Panc1 (cell line): Measurements from ENCODE around the gene TSC22D1. TPM values are rescaled to one million over a fixed set of nuclear protein-coding genes. Genes with fewer than 3 reads are reported as not detected.

Experiments
- ATAC-seq: fragments of 200-7000 bp; cut with Tn5 transposase; 2 replicates; pipeline ENCODE4 v1.9.1; 2020; ENCODE audit warnings: mild to moderate bottlenecking, moderate library complexity
- BruUV-seq: library from RNA; stranded (reverse); fragments of 400-500 nt; replicated peaks from 2 replicates; lab custom pipeline; 2021; lab: Mats Ljungman, UMichigan
- CTCF ChIA-PET: fragments of 300-600 bp; sonication (Branson Sonifier 250); formaldehyde crosslinking; loops from one replicate; lab custom pipeline; 2022; ENCODE audit warnings: antibody characterized with exemption; lab: Charles Lee
- POLR2A ChIA-PET: fragments of 300-600 bp; sonication (Branson Sonifier 250); formaldehyde crosslinking; loops from one replicate; lab custom pipeline; 2022; ENCODE audit warnings: antibody characterized with exemption; lab: Charles Lee
- DNase-seq: peaks from one replicate; pipeline ENCODE4 v3.0.0-alpha.2; 2010; ENCODE audit warnings: low read depth, low spot score
- H3K27ac ChIP-seq: 2 replicates; pipeline ENCODE4 v1.5.1; 2011; ENCODE audit warnings: mild to moderate bottlenecking, low read length, inconsistent platforms
- H3K27me3 ChIP-seq: fragments of 200-500 bp; sonication (Bioruptor generic); 2 replicates; pipeline ENCODE4 v1.6.0; 2014; ENCODE audit warnings: low read length, inconsistent platforms; ENCODE audit not compliant: control insufficient read depth, insufficient read depth
- H3K36me3 ChIP-seq: fragments of 200-500 bp; sonication (Bioruptor generic); 2 replicates; pipeline ENCODE4 v1.5.1; 2014; ENCODE audit warnings: inconsistent platforms, mild to moderate bottlenecking, low read length, moderate library complexity; ENCODE audit not compliant: control insufficient read depth, insufficient read depth
- H3K4me1 ChIP-seq: 2 replicates; pipeline ENCODE4 v1.5.1; 2011; ENCODE audit warnings: inconsistent platforms, mild to moderate bottlenecking, low read length, moderate library complexity; ENCODE audit not compliant: control insufficient read depth, insufficient read depth
- H3K4me3 ChIP-seq, 2 experiments: 2 replicates each; pipeline ENCODE4 v1.5.1; 2011 to 2012; ENCODE audit warnings: low read depth in 2 of 2, low read length in 2 of 2, mild to moderate bottlenecking in 2 of 2, inconsistent platforms in 1 of 2, moderate library complexity in 1 of 2
- H3K9me3 ChIP-seq: fragments of 200-500 bp; sonication (Bioruptor generic); 2 replicates; pipeline ENCODE4 v1.5.1; 2014; ENCODE audit warnings: low read depth, mild to moderate bottlenecking, inconsistent platforms, low read length, moderate library complexity; ENCODE audit not compliant: control insufficient read depth, insufficient read depth
- POLR2AphosphoS5 ChIP-seq: IDR thresholded peaks from 2 replicates; pipeline ENCODE4 v1.6.1; 2012; ENCODE audit warnings: mild to moderate bottlenecking, low read depth, low read length, moderate library complexity
- SIN3A ChIP-seq: IDR thresholded peaks from 2 replicates; pipeline ENCODE4 v1.6.1; 2012; ENCODE audit warnings: low read depth, mild to moderate bottlenecking, low read length, moderate library complexity, borderline replicate concordance; ENCODE audit not compliant: insufficient read depth
- TCF7L2 ChIP-seq: IDR thresholded peaks from 2 replicates; pipeline ENCODE4 v1.6.1; 2011; ENCODE audit warnings: mild to moderate bottlenecking, low read depth, low read length, inconsistent platforms
- in situ Hi-C: cut with HindIII; loops from 2 replicates; pipeline ENCODE4 v1.10.0; 2016; ENCODE audit warnings: low sequenced_read_pairs, low pct_unique_long_range_greater_than_20kb
- intact Hi-C: fragments of 100-400 bp; cut with micrococcal nuclease; formaldehyde crosslinking; loops from one replicate; pipeline ENCODE4 v1.10.0; 2022; ENCODE audit not compliant: unreplicated experiment
- total RNA-seq: library from RNA; stranded (reverse); gene quantifications from one replicate; pipeline ENCODE4 v1.2.1, GENCODE V29; 2021; ENCODE audit not compliant: unreplicated experiment
- TF ChIP-seq, protein P1 (sequence below), 2 experiments: IDR thresholded peaks; 2 replicates each; pipeline ENCODE4 v1.6.1; 2011 to 2012; ENCODE audit warnings: low read depth in 2 of 2, control low read depth in 1 of 2, low read length in 1 of 2, mild to moderate bottlenecking in 1 of 2, moderate library complexity in 1 of 2; ENCODE audit not compliant: insufficient read depth in 1 of 2
- TF ChIP-seq, protein P2 (sequence below): fragments of 450-650 bp; IDR thresholded peaks from 2 replicates; pipeline ENCODE4 v1.5.1; 2017; ENCODE audit warnings: mild to moderate bottlenecking

Gene TSC22D1
- total RNA-seq, 1 experiment from 2014 or later, result 31.8 TPM

DNA sequence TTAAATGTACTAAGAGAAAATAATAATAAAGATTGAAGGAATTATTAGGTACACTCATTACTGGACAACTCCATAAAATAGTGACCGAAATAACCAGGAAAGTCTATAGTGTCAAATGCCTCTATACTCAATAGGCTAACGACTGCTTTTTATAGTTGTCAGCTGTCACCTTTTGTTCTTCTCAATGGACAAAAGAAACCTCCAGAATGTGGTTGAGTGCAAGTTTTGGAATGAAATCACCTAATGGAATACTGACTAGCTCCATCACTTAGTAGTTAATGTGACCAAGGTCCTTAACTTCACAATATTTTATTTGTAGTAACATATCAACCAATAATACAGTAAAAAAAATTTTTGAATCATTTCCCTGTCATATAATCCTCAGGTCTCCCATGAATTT lies 18.1 kb downstream of the TSC22D1 start:
- Histone ChIP-seq H3K4me1 (no peaks in the 10 kb centered on the region), H3K4me3 (no peak overlapping the region), H3K36me3 (no peaks in the 10 kb centered on the region), H3K27me3 (no peaks in the 10 kb centered on the region), H3K27ac (no peak overlapping the region), H3K9me3 (no peaks in the 10 kb centered on the region)
- TF ChIP-seq SIN3A (no peak), POLR2AphosphoS5 (no peak), TCF7L2 (no peak)
- TF ChIP-seq, protein P1, sequence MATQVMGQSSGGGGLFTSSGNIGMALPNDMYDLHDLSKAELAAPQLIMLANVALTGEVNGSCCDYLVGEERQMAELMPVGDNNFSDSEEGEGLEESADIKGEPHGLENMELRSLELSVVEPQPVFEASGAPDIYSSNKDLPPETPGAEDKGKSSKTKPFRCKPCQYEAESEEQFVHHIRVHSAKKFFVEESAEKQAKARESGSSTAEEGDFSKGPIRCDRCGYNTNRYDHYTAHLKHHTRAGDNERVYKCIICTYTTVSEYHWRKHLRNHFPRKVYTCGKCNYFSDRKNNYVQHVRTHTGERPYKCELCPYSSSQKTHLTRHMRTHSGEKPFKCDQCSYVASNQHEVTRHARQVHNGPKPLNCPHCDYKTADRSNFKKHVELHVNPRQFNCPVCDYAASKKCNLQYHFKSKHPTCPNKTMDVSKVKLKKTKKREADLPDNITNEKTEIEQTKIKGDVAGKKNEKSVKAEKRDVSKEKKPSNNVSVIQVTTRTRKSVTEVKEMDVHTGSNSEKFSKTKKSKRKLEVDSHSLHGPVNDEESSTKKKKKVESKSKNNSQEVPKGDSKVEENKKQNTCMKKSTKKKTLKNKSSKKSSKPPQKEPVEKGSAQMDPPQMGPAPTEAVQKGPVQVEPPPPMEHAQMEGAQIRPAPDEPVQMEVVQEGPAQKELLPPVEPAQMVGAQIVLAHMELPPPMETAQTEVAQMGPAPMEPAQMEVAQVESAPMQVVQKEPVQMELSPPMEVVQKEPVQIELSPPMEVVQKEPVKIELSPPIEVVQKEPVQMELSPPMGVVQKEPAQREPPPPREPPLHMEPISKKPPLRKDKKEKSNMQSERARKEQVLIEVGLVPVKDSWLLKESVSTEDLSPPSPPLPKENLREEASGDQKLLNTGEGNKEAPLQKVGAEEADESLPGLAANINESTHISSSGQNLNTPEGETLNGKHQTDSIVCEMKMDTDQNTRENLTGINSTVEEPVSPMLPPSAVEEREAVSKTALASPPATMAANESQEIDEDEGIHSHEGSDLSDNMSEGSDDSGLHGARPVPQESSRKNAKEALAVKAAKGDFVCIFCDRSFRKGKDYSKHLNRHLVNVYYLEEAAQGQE (IDR thresholded peaks at IDR 0.05; ENCODE audit: insufficient read depth in 1 of 2, low read depth in 2 of 2, low read length in 1 of 2), result no peak
- TF ChIP-seq, protein P2, sequence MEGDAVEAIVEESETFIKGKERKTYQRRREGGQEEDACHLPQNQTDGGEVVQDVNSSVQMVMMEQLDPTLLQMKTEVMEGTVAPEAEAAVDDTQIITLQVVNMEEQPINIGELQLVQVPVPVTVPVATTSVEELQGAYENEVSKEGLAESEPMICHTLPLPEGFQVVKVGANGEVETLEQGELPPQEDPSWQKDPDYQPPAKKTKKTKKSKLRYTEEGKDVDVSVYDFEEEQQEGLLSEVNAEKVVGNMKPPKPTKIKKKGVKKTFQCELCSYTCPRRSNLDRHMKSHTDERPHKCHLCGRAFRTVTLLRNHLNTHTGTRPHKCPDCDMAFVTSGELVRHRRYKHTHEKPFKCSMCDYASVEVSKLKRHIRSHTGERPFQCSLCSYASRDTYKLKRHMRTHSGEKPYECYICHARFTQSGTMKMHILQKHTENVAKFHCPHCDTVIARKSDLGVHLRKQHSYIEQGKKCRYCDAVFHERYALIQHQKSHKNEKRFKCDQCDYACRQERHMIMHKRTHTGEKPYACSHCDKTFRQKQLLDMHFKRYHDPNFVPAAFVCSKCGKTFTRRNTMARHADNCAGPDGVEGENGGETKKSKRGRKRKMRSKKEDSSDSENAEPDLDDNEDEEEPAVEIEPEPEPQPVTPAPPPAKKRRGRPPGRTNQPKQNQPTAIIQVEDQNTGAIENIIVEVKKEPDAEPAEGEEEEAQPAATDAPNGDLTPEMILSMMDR, result no peak
- ChIA-PET CTCF (no interaction called here), POLR2A (no interaction called here)
- intact Hi-C loops, result no loop called here
- ATAC-seq (no peak), DNase-seq (no peak)
- no TSS peak for BruUV-seq
- in situ Hi-C loops, result no loop called here

DNA sequence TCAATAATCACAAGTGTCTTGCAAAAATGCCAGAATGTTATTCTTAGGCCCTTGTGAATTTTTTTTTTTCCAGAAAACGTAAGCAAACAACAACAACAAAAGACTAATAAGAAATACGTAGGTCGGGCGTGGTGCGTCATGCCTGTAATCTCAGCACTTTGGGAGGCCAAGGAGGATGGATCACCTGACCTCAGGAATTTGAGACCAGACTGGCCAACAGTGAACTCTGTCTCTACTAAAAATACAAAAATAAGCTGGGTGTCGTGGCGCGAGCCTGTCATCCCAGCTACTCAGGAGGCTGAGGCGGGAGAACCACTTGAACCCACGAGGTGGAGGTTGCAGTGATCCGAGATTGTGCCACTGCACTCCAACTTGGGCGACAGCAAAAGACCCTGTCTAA lies 20.9 kb downstream of the TSC22D1 start:
- CTCF ChIA-PET, result no interaction called here
- intact Hi-C loops, result no loop called here
- Histone ChIP-seq H3K27me3 (no peaks in the 10 kb centered on the region), H3K4me1 (no peaks in the 10 kb centered on the region), H3K36me3 (no peaks in the 10 kb centered on the region), H3K27ac (no peak overlapping the region), H3K9me3 (no peaks in the 10 kb centered on the region), H3K4me3 (no peak overlapping the region)
- in situ Hi-C loops, result no loop called here
- no TSS peak for BruUV-seq
- POLR2A ChIA-PET, result no interaction called here
- no peak for DNase-seq
- ATAC-seq, result no peak
- TF ChIP-seq, protein P1 (IDR thresholded peaks at IDR 0.05; ENCODE audit: insufficient read depth in 1 of 2, low read depth in 2 of 2, low read length in 1 of 2), result no peak
- no peak for TF ChIP-seq POLR2AphosphoS5
- TF ChIP-seq SIN3A, result no peak
- TF ChIP-seq, protein P2, result no peak
- no peak for TF ChIP-seq TCF7L2
